Psoas muscle (tissue), 8 donors: ENCODE results near the gene DOCK1. TPM values are rescaled to one million over a fixed set of nuclear protein-coding genes. Genes with fewer than 3 reads are reported as not detected.

Experiments used
- ATAC-seq, 4 donors: fragments of 200-7000 bp; cut with Tn5 transposase; one replicate each; pipeline ENCODE4 v1.9.1; 2020; ENCODE audit warnings: moderate library complexity in 3 of 4, mild to moderate bottlenecking in 2 of 4
- DNase-seq, 2 donors: peaks; one replicate each; pipeline ENCODE4 v3.0.0-alpha.2; 2020
- H3K27ac ChIP-seq: fragments of 200-600 bp; one replicate; pipeline ENCODE4 v1.8.0; 2022
- H3K27me3 ChIP-seq, 3 donors: fragments of 200-600 bp in 1 of 3; one replicate each; pipeline versions ENCODE4 v1.6.1 to v1.8.0; 2013 to 2022; ENCODE audit warnings: low read length in 2 of 3, mild to moderate bottlenecking in 2 of 3, moderate library complexity in 1 of 3; ENCODE audit not compliant: insufficient read depth in 3 of 3
- H3K36me3 ChIP-seq, 2 donors: fragments of 200-600 bp in 1 of 2; one replicate each; pipeline versions ENCODE4 v1.6.1 to v1.8.0; 2013 to 2022; ENCODE audit warnings: low read depth in 1 of 2, mild to moderate bottlenecking in 1 of 2, moderate library complexity in 1 of 2; ENCODE audit not compliant: insufficient read depth in 1 of 2
- H3K4me1 ChIP-seq: fragments of 200-600 bp; one replicate; pipeline ENCODE4 v1.8.0; 2022
- H3K4me3 ChIP-seq: fragments of 200-600 bp; one replicate; pipeline ENCODE4 v1.8.0; 2022; ENCODE audit warnings: mild to moderate bottlenecking
- H3K9me3 ChIP-seq: fragments of 200-600 bp; one replicate; pipeline ENCODE4 v1.8.0; 2022
- WGBS, 3 donors: extraction: QIAGEN DNeasy Blood & Tissue Kit; methylation state at CpG; one replicate each; pipeline versions ENCODE4 v1.1.6 to v1.1.7; 2013; 5-methylcytosine and 5-hydroxymethylcytosine counted together
- intact Hi-C, 2 donors: fragments of 100-400 bp; cut with DNase I; formaldehyde crosslinking; loops; one replicate each; pipeline versions ENCODE4 v1.11.0 to v1.14.2; 2022
- polyA plus RNA-seq, 3 donors: library from polyadenylated mRNA; stranded (reverse); fragments of 200-250 nt; gene quantifications; one replicate each; pipeline ENCODE4 v1.2.3, GENCODE V29; 2013
- total RNA-seq, 4 donors: library from RNA; stranded (reverse); fragmentation: NEBNext Ultra II Directional in 2 of 4; extraction: Animal tissue kit (Norgen Biotek cat#: 25700) in 2 of 4; gene quantifications; one replicate each; pipeline versions ENCODE4 v1.2.1 to v1.2.4, GENCODE V29; 2021 to 2023
- TF ChIP-seq, protein P1 (sequence below): fragments of 200-600 bp; IDR thresholded peaks from one replicate; pipeline ENCODE4 v1.8.0; 2022; ENCODE audit warnings: antibody characterized with exemption
- donor health status: healthy with polysubstance abuse.
- donor health status: DM: no; HTN: no; CAD: no; lungs with moderate emphysema.
- donor health status: Bipolar disorder and iron deficiency.
- donor health status: healthy.
- donor health status: DM: yes; HTN: yes; CAD: no.
- donor health status: DM: no; HTN: no; CAD: no.
- donor health status: DM: no; HTN: no; CAD: no.
- donor health status: DM: yes; HTN: yes; CAD: no.

The DOCK1 gene
- total and polyA plus RNA-seq, 7 donors = 2.1 to 11.3 (median 5.4) TPM

DNA sequence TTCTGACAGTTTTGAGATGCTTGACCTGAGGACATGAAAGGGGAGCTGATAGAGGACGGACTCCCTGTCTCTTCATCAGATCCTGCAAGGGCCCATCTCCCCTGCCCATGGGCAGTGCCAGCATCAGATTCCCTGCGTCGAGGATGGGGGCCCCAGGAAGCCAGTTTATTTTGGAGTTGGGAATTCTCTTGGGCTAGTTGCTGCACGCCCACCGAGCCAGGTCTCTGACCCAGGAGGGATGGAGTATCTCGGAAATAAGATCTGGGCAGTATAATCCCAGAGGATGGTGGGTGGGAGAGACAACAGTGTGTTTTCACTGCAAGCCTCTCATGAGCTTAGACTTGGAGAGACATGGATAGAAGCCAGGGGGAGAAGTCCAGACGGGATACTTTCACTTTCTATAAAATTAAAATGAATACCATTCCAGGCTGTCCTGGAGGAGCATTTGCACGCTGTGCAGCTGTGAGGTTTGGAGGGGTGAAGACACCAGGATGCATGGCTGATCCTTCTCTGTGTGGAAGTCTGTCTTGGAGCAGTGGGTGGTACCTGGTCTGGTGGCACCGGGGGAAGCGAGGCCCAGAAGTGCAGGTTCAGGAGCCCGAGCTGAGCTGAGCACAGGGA, 25.8 kb downstream of the DOCK1 start:
- TF ChIP-seq, protein P1, sequence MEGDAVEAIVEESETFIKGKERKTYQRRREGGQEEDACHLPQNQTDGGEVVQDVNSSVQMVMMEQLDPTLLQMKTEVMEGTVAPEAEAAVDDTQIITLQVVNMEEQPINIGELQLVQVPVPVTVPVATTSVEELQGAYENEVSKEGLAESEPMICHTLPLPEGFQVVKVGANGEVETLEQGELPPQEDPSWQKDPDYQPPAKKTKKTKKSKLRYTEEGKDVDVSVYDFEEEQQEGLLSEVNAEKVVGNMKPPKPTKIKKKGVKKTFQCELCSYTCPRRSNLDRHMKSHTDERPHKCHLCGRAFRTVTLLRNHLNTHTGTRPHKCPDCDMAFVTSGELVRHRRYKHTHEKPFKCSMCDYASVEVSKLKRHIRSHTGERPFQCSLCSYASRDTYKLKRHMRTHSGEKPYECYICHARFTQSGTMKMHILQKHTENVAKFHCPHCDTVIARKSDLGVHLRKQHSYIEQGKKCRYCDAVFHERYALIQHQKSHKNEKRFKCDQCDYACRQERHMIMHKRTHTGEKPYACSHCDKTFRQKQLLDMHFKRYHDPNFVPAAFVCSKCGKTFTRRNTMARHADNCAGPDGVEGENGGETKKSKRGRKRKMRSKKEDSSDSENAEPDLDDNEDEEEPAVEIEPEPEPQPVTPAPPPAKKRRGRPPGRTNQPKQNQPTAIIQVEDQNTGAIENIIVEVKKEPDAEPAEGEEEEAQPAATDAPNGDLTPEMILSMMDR = no peak
- ATAC-seq = no peak
- no peaks in the 10 kb centered on the region for H3K9me3 ChIP-seq
- peak overlapping the region; percentile 15 for H3K4me3 ChIP-seq
- no peaks in the 10 kb centered on the region for H3K36me3 ChIP-seq
- no peak for DNase-seq
- no peaks in the 10 kb centered on the region for H3K4me1 ChIP-seq
- no peaks in the 10 kb centered on the region for H3K27me3 ChIP-seq
- H3K27ac ChIP-seq = no peak overlapping the region
- WGBS, 3 donors = 30 to 36% (median 34%) methylated on average over 11 of the region's 11 CpGs
- intact Hi-C loops = no loop called here

- no peak for DNase-seq
- H3K4me1 ChIP-seq = no peaks in the 10 kb centered on the region
- 56 to 64% (median 61%) methylated on average over 7 of the region's 7 CpGs for WGBS, 3 donors
- H3K27me3 ChIP-seq = no peaks in the 10 kb centered on the region
- H3K9me3 ChIP-seq = no peaks in the 10 kb centered on the region
- H3K27ac ChIP-seq = no peak overlapping the region
- ATAC-seq = no peak
- H3K36me3 ChIP-seq = no peaks in the 10 kb centered on the region
- TF ChIP-seq, protein P1 = no peak
- intact Hi-C loops = no loop called here
- H3K4me3 ChIP-seq = no peak overlapping the region
Measured at GRCh38 chr10:126931544-126931943, 26.3 kb downstream of the DOCK1 start.

GRCh38 chr10:126932516-126932915, 27.3 kb downstream of the DOCK1 start:
- no peak for ATAC-seq
- no peaks in the 10 kb centered on the region for H3K9me3 ChIP-seq
- TF ChIP-seq, protein P1 = no peak
- H3K36me3 ChIP-seq = no peaks in the 10 kb centered on the region
- WGBS, 3 donors = 88 to 90% (median 89%) methylated on average over 11 of the region's 11 CpGs
- H3K4me1 ChIP-seq = no peaks in the 10 kb centered on the region
- no peaks in the 10 kb centered on the region for H3K27me3 ChIP-seq
- intact Hi-C loops = no loop called here
- H3K27ac ChIP-seq = no peak overlapping the region
- DNase-seq = no peak
- H3K4me3 ChIP-seq = no peak overlapping the region

GRCh38 chr10:126933116-126933515, 27.9 kb downstream of the DOCK1 start:
- Histone ChIP-seq H3K4me1 (no peaks in the 10 kb centered on the region), H3K27me3 (no peaks in the 10 kb centered on the region), H3K36me3 (no peaks in the 10 kb centered on the region), H3K4me3 (no peak overlapping the region), H3K9me3 (no peaks in the 10 kb centered on the region), H3K27ac (no peak overlapping the region)
- intact Hi-C loops = no loop called here
- ATAC-seq (no peak), DNase-seq (no peak)
- 83 to 88% (median 85%) methylated on average over 4 of the region's 4 CpGs for WGBS, 3 donors
- TF ChIP-seq, protein P1 = no peak
